GM21390 (cell line): ENCODE measurements around the gene FLYWCH1.

ENCODE experiments used
- ATAC-seq: cut with Tn5 transposase; IDR thresholded peaks from one replicate; pipeline ENCODE4 v1.9.1; 2021; ENCODE audit not compliant: unreplicated experiment

FLYWCH1 gene

DNA sequence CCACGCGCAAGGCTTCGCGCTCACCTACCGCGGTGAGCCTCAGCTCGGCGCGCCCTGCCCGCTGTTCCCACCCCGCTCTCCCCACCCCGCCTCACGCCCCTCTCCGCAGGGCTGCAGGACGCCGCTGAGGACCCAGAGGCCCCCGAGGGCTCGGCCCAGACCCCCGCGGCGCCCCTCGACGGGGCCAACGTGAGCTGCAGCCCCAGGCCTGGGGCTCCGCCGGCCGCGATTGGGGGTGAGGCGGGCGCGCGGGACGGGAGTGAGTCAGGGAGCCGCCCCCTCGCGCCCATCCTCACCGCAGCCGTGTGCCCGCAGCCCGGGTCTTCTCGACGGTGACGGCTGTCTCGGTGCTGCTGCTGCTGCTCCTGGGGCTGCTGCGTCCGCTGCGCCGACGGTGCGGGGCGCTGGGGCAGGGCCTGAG is 55.5 kb downstream of the FLYWCH1 start:
- no peak for ATAC-seq

GRCh38 chr16:2967721-2968161 is 56.0 kb downstream of the FLYWCH1 start:
- ATAC-seq, result no peak

DNA sequence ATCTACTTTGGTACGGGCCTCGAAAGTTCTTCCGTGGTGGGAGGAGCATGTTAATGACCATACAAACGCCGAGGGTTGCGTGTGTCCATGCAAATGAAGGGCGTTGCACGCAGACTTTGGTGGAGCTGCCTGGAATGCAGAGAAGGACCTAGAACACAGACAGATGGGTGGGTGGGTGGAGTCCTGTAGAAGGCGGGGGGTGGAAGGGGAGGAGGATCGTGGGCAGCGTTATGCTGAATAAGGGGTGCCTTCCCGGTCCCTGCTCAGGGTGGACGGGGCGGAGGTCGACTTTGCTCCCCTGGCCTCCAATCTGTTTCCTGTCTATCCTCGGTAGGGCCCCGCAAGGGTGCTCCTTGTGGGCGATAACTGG is 56.6 kb downstream of the FLYWCH1 start:
- no peak for ATAC-seq

DNA sequence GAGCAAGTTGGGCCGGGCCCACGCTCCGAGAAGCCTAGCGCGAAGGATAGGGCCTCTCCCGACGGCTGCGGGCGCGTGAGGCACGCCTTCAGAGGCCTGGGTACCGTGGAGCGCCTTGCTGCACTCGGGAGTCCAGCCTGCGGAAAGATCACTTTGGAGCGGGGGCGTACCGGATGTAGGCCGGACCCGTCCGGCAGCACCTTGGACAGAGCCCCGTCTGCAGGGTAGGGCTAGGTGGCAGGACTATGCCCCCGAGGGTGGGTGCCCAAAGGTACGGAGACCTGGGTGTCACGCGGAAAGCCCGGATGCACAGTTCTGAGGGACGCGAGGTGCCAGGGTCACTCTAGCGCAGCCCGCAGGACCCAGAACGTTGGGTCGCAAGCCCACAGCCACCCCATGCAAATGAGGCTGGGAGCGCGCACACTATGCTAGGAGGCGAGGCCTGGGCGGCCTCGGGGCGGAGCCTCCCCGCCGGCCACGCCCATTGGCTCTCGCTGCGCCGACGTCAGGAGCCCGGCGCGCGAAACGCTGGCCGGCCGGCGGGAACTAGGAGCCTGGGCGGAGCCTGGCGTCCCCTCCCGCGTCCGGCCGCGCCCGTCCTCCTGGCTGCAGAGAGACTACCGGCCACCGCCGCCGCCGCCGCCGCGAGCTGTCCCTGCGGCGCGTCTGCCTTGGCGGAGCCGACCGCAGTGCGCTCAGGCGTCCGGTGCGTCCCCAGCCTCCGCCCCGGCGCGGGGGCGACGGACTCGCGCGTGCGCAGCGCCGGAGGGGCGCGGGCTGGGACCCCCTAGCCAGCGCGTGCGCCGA is 57.2 kb downstream of the FLYWCH1 start, which contains the start of gene PAQR4:
TSS of gene PAQR4 (plus strand) at position 611 of the 807 bp plus-strand sequence. CDS start 327 bp downstream, outside the sequence.
- ATAC-seq, result peak; percentile 68

DNA sequence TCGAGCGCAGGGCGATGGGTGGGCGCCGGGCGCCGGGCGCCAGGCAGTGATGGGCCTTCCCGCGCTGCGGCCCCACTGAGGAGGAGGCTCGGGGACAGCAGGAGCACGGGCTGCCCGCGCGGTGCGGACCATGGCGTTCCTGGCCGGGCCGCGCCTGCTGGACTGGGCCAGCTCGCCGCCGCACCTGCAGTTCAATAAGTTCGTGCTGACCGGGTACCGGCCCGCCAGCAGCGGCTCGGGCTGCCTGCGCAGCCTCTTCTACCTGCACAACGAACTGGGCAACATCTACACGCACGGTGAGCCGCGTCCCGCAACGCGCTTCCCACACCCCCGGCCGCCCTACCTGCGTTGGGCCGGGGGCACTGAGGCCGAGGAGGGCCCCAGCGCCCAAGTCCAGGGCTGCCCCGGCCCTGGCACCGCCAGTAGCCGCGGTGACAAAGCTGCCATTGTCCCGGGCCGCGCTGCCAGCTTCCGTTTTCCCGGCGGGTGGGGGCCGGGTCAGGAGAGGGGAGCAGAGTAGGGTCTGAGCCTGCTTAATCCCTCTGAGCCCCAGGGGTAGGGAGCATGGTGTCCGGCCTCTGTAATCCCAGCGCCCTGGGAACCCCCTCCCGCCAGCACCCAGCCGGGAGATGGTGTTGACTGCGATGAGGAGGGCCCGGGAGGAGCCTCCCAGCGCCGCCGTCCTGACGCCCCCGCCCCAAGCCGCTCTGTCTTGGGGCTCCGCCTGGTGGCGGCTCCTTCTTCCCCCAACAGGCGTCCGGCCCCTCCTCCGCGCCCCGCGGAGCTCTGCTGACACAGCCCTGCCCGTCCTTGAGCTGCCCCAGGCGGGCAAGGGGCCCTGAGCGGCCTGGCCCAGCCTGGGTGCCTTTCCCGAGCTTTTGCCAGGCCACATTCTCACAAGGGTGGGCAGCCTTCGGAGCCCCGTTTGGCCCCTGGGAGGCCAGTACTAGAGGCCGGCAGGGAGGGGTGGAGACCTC is 58.1 kb downstream of the FLYWCH1 start:
- peak; percentile 31 for ATAC-seq

DNA sequence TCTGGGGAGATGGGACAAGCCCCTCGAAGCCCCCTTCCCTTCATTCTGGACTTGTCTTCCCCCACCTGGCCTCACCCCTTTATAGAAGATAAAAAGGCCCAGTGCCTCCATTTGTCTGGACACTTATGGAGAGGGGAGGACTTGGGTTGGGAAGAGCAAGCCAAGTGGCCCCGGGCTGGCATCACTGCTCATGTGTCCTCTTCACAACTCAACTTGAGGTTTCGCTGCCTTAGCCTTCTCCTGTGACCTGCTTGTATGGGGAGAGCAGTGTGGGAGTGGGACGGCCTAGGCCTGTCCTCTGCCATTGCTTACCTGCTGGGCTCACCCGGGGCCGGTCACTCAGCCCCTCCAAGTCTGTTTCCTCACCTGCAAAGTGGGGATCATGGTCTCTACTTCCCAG is 58.8 kb downstream of the FLYWCH1 start:
- no peak for ATAC-seq

- no peak for ATAC-seq
These were observed 59.6 kb downstream of the FLYWCH1 start for GRCh38 chr16:2971134-2971984.

GRCh38 chr16:2971985-2972784 is 60.5 kb downstream of the FLYWCH1 start:
- no peak for ATAC-seq

- no peak for ATAC-seq
These were observed 61.4 kb downstream of the FLYWCH1 start for GRCh38 chr16:2973093-2973492.

- no peak for ATAC-seq
These were observed 62.0 kb downstream of the FLYWCH1 start for GRCh38 chr16:2973605-2974318.

DNA sequence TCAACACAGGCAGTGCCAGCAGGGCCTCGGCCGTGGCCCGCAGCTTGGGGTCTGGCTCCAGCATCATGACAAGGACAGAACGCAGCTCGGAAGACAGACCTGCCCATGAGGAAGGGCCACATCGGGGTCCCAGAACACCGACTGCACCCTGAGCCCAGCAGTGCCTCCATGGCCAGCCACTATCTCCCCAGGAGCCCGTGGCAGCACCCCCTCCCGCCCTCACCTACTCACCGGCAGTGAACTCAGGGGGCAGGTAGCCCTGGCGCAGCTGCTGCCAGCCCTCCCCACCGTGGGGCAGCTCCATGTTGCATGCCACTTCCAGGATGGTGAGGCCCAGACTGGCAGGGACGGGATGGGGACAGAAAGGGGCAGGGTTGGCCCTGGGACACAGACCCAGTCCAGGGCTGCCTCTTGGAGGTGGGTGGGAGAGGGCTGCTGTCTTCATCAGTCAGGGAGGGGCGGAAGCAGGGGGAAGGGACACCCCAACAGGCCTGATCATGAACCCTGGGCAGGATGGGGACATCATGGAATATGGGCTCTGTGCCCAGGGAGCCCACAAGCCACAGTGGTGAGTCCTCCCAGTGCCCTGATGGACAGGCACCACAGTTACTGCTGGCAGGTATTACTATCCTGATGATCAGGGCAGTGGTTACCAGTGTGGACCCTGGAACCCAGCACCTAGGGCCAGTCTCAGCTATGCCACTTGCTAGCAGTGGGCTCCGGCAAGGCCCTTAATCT is 62.8 kb downstream of the FLYWCH1 start:
- no peak for ATAC-seq

- no peak for ATAC-seq
These were observed 63.5 kb downstream of the FLYWCH1 start for GRCh38 chr16:2975161-2975795.

GRCh38 chr16:2976201-2976600 is 64.5 kb downstream of the FLYWCH1 start:
- ATAC-seq, result no peak

- no peak for ATAC-seq
These were observed 64.9 kb downstream of the FLYWCH1 start for GRCh38 chr16:2976673-2977072.

DNA sequence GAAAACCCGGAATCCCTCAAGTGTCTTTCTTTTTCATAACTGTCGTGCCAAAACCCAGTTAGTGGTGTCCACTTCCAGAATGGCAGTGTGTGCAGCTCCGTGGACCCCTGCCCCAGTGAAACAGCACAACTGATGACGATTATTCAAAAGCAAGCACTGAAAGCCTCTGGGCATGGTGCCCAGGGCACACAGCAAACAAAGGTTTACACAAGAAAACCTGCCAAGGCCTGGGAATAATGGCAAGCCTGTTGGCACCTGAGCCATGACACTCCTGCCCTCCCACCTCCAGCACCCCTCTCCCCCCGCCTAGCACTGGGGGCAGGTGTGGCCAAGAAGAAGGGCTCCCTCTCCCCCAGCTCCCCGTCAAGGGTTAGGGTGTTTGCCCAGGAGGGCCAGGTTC is 65.7 kb downstream of the FLYWCH1 start:
- ATAC-seq, result no peak

GRCh38 chr16:2979669-2980226 is 68.0 kb downstream of the FLYWCH1 start:
- peak; percentile 7 for ATAC-seq

DNA sequence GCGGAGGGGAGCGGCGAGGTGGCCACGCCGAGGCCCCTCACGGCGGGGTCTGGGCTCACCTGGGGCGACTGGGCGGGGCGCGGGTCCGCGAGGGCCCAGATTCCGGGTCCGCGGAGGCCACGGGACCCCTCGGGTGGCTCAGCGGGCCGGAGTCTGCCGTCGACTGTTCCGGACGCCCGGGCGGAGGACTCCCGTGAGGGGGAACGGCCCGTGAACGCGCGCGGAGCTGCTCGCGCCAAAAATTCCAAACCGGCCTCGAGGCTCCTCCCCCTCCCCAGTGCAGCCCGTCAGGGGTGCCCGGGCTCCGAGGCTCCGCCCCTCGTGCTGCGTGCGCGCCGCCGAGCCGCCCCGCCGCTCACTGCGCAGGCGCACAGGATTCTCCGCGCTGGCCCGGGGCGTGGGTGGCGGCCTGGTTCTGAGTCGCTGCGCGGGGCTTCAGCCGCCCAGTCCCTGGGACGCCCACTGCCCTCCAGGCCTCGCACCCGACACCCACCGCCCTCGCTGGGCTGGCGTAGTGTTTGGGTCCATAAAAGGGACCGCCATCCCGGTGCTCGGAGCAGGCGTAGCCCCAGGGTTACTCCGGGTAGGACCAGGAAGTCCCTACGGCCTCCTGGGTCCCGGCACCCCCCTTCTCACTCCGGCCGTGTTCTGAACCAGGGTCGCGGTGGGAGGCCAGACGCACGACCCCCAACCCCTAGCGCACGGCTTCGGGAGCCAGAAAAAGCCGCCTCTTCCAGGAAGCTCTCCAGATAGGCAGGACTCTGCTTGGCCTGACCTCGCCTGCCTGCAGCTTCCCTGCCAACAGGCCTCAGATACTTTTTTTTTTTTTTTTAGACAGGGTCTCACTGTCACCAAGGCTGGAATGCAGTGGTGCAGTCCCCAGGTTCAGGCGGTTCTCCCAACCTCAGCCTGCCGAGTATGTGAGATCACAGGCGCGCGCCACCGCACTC is 68.8 kb downstream of the FLYWCH1 start, which contains the start of gene PKMYT1:
TSS of gene PKMYT1 (minus strand) at position 220 of the 950 bp plus-strand sequence. CDS start 789 bp downstream, outside the sequence.
- ATAC-seq, result peak; percentile 58
